Coronary artery (tissue), 2 donors: ENCODE results near the gene FANCG.

Source experiments
- DNase-seq: peaks from one replicate; pipeline ENCODE4 v3.0.0-alpha.2; 2017; ENCODE audit warnings: low spot score
- H3K27ac ChIP-seq, 2 donors: fragments of 200-600 bp; sonication (generic); one replicate each; pipeline ENCODE4 v1.5.1; 2016 to 2019
- H3K4me3 ChIP-seq: fragments of 200-600 bp; sonication (generic); 2 replicates; pipeline ENCODE4 v1.5.1; 2016; ENCODE audit warnings: mild to moderate bottlenecking, moderate library complexity
- TF ChIP-seq, protein P1 (sequence below): fragments of 200-600 bp; sonication (generic); IDR thresholded peaks from one replicate; pipeline ENCODE4 v1.5.1; 2019; ENCODE audit warnings: antibody characterized with exemption

The FANCG gene

GRCh38 chr9:35060548-35061207, 19.1 kb downstream of the FANCG start:
- Histone ChIP-seq H3K4me3 (no peak overlapping the region), H3K27ac (no peak overlapping the region)
- TF ChIP-seq, protein P1, sequence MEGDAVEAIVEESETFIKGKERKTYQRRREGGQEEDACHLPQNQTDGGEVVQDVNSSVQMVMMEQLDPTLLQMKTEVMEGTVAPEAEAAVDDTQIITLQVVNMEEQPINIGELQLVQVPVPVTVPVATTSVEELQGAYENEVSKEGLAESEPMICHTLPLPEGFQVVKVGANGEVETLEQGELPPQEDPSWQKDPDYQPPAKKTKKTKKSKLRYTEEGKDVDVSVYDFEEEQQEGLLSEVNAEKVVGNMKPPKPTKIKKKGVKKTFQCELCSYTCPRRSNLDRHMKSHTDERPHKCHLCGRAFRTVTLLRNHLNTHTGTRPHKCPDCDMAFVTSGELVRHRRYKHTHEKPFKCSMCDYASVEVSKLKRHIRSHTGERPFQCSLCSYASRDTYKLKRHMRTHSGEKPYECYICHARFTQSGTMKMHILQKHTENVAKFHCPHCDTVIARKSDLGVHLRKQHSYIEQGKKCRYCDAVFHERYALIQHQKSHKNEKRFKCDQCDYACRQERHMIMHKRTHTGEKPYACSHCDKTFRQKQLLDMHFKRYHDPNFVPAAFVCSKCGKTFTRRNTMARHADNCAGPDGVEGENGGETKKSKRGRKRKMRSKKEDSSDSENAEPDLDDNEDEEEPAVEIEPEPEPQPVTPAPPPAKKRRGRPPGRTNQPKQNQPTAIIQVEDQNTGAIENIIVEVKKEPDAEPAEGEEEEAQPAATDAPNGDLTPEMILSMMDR: no peak
- DNase-seq: no peak

GRCh38 chr9:35059438-35059837, 20.3 kb downstream of the FANCG start:
- TF ChIP-seq, protein P1: no peak
- Histone ChIP-seq H3K4me3 (no peak overlapping the region), H3K27ac (no peak overlapping the region)
- DNase-seq: no peak

DNA sequence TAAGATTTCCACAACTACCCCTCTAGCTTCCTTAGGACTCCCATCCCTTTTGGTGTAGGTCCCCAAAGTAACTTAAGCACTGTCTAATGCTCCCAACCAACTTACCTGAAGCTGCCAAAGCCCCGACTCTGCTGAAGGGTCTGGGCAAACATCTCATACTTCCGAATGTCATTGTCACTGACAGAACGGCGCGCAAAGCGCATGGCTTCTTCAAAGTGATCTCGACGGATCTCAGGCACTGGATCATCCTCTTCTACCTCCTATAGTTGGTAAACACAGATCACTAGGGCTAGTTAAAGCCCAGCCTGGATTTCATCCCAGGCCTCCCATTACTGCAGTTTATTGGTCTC, 22.5 kb downstream of the FANCG start:
- TF ChIP-seq, protein P1: no peak
- Histone ChIP-seq H3K4me3 (no peak overlapping the region), H3K27ac (no peak overlapping the region)
- no peak for DNase-seq

- Histone ChIP-seq H3K27ac (no peak overlapping the region), H3K4me3 (no peak overlapping the region)
- no peak for DNase-seq
- TF ChIP-seq, protein P1: no peak
Observed at GRCh38 chr9:35056571-35057270, 23.0 kb downstream of the FANCG start.

DNA sequence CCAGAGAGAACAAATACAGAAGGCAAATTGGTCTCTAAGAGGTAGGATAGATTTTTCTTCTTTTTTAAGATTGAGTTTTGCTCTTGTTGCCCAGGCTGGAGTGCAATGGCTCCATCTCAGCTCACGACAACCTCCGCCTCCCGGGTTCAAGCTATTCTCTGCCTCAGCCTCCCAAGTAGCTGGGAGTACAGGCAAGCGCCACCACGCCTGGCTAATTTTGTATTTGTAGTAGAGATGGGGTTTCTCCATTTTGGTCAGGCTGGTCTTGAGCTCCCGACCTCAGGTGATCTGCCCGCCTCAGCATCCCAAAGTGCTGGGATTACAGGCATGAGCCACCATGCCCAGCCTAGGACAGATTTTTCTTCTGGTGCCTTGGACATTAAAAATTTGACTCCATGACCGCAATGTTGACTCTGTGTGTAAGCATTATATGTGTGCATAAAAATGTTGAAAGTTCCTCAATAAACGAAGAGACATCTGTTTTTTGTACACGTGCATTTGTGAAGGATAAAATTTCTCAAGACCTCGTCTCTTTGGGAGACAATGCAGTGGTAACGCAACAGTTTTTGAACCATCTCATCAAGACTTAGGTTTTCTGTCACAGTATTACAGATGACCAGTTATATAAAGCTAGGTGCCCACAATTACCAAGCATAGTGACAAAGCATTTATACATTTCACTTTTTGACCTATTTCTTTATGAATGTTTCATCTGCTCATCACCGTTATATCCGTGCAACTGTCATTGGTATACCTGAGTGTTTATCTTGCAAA, 24.7 kb downstream of the FANCG start:
- DNase-seq: no peak
- Histone ChIP-seq H3K4me3 (no peak overlapping the region), H3K27ac (no peak overlapping the region)
- TF ChIP-seq, protein P1: no peak

DNA sequence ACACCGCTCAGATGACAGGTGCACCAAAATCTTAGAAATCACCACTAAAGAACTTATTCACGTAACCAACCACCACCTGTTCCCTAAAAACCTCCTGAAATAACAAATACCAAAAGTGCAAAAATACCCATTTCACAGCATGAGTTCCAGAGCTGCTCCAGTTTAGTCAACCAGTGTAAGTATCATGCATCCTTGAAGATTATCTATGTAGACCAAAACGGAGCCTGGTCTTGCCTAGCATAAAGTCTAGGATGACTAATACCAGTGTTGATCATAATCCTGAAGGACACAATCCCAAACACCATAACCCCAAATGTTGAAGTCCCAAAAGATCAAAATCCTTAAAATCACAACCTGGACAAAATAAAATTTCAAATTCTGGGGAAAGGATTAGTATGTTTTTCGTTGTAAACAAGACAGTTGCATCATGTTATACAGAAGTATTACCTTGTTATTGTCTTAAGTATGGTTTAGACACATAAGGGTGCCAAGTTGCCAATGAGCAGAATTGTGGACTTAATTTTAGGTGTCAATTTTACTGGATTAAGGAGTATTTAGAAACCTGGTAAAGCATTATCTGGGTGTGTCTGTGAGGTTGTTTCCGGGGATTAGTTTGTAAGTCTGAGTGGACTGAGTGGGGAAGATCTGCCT, 25.4 kb downstream of the FANCG start:
- no peak overlapping the region for H3K4me3 ChIP-seq
- TF ChIP-seq, protein P1: no peak

More for the DNA sequence above, 25.4 kb downstream of the FANCG start:
- no peak for DNase-seq
- H3K27ac ChIP-seq: no peak overlapping the region
